Fibroblast of mammary gland (primary cell): Measurements from ENCODE around the gene OBSL1.

Experiments used
- DNase-seq: peaks from one replicate; pipeline ENCODE4 v3.0.0-alpha.2; 2010; ENCODE audit warnings: low read depth
- H3K4me3 ChIP-seq: 2 replicates; pipeline ENCODE4 v1.5.1; 2011; ENCODE audit warnings: low read depth, mild to moderate bottlenecking, low read length, moderate library complexity; ENCODE audit not compliant: control insufficient read depth
- CTCF ChIP-seq: conservative IDR thresholded peaks from 2 replicates; pipeline ENCODE4 v1.5.1; 2011; ENCODE audit warnings: low read depth, low read length, inconsistent platforms; ENCODE audit not compliant: control insufficient read depth, insufficient read depth

Gene OBSL1

GRCh38 chr2:219609149-219609750 is 37.9 kb upstream of the OBSL1 start:
- no peak overlapping the region for H3K4me3 ChIP-seq
- no peak for DNase-seq
- TF ChIP-seq CTCF: no peak

- no peak overlapping the region for H3K4me3 ChIP-seq
- TF ChIP-seq CTCF: no peak
- no peak for DNase-seq
Observed at GRCh38 chr2:219608399-219608964, 37.1 kb upstream of the OBSL1 start.

GRCh38 chr2:219607931-219608330 is 36.6 kb upstream of the OBSL1 start:
- TF ChIP-seq CTCF: no peak
- no peak overlapping the region for H3K4me3 ChIP-seq
- DNase-seq: no peak

GRCh38 chr2:219605607-219605954 is 34.2 kb upstream of the OBSL1 start:
- no peak overlapping the region for H3K4me3 ChIP-seq
- no peak for TF ChIP-seq CTCF
- no peak for DNase-seq

- no peak for TF ChIP-seq CTCF
- H3K4me3 ChIP-seq: no peak overlapping the region
- DNase-seq: no peak
Observed at GRCh38 chr2:219603771-219604170, 32.4 kb upstream of the OBSL1 start.

GRCh38 chr2:219598308-219599078 is 27.2 kb upstream of the OBSL1 start:
- TF ChIP-seq CTCF: no peak
- H3K4me3 ChIP-seq: peak overlapping the region; percentile 90
- peak; percentile 8 for DNase-seq
